DMS114 treated with DMSO at 0.1 percent for 48 hours (cell line): ENCODE results near the gene TMEM150A.
A peak's percentile ranks its signal among the peaks of the same experiment; 100 is the strongest.
"Not testable (repeated sequence)": the region's sequence is repeated elsewhere in the genome, so short reads cannot be mapped to it uniquely, and the experiment has no call there.

Experiments used
- DNase-seq: peaks from one replicate; lab custom pipeline; 2025; ENCODE audit not compliant: unreplicated experiment; lab: John Stamatoyannopoulos, UW

The TMEM150A gene

GRCh38 chr2:85577386-85578242 lies 24.9 kb downstream of the TMEM150A start, which contains the start of gene VAMP8:
VAMP8 (plus strand) TSS chr2:85577586; CDS start chr2:85577647, 61 bp downstream.
- DNase-seq, result no peak

DNA sequence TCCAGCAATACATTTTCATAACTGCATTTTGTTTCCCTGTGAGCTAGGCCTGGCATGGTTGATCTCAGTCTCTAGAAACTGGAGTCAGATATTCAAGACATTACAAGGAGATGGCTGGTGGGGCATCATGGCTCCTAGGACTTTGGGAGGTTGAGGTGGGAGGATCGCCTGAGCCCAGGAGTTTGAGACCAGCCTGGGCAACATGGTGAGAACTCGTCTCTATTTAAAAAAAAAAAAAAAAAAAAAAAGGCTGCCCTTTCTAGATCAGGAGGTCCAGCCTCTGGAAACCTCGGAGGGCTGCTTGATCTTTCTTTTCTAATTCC lies 25.5 kb downstream of the TMEM150A start:
- DNase-seq, result no peak

DNA sequence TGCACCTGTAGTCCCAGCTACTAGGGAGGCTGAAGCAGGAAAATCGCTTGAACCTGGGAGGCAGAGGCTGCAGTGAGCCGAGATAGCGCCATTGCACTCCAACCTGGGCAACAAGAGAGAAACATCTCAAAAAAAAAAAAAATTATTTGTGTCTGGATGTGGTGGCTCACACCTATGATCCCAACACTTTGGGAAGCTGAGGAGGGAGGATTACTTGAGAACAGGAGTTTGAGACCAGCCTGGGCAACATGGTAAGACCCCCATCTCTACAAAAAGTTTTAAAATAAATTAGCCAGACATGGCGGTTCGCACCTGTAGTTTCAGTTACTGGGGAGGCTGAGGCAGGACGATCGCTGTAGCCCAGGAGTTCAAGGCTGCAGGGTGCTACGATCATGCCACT lies 26.8 kb downstream of the TMEM150A start:
- DNase-seq, result no peak

DNA sequence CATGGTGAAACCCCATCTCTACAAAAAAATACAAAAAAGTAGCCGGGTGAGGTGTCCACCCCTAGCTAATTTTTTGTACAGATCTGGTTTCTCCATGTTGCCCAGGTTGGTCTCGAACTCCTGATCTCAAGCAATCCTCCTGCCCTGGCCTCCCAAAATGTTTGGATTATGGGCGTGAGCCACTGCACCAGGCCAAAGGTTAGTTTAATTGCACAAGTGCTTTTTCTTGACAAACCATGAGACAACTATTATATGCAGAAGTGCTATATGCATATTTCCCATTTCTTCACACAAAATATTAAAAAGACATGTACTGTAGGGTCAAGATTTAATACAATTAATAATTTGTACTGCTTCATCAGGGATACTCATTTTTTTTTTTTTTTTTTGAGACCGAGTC lies 36.2 kb downstream of the TMEM150A start:
- DNase-seq, result no peak

GRCh38 chr2:85564144-85564563 lies 38.3 kb downstream of the TMEM150A start:
- no peak for DNase-seq

DNA sequence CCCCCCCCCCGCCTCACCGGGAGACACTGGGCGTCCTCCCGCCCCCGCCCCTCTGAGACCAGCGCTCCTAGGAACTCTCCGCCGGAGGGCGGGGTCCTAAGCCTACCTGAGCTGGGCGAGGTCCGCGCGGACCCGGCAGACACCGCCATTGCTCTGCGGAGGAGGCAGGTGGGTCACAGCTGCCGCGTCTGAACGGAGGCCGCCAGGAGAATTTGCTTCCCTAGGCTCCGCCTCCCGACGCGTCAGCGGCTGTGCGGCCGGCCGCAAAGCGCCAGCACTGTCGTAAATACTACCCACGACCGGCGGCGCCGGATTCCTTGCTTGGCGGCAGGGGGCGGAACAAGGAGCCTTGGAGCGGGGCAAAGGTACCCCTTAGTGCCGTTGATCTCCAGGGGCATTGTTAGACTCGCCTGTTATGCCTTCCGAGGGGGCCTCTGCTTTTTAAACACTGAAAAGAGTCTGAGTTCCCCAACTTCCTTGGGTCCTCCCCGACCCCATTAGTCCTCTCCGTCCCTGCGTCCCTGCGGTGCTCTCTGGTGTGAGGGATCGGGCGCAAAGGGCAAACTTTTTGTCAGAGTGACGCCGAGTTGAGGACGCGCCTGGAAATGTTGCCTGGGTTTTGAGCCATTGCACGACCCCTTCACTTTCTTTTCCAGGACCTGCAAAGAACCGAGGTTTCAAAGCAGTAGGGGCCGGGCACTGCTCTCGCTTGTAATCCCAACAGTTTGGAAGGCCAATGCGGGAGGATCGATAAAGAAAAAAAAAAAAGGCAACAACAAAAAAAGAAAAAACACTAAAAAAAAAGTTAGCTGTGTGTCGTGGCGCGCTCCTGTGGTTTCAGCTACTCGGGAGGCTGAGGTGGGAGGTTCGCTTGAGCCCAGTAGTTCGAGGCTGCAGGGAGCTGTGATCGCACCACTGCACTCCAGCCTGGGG lies 41.0 kb downstream of the TMEM150A start, which contains the start of gene GGCX:
Gene GGCX (minus strand): TSS at position 214 of the 933 bp plus-strand sequence. CDS start 65 bp downstream, at position 149.
- peak; percentile 92 for DNase-seq

DNA sequence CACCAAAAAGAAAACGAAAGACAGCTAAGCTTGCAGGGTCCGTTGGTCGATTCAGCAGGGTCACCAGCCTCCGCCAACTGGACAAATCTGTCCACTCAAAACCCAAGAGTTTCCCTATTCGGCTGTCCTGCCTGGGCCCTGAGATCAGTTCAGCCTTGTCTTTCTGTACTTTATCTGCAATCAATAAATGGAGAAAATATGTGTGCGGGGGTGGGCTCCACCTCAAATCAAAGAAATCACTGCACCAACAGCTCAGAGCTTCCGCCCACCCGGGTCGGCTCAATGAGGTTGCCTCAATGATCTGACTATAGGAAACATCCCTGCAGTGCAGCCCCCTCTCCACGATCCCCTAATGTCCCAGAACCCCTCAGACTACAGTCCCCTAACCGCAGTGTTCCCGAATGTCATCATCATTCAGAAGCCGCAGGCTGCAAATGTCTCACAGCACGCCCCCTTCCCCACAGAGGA lies 41.7 kb downstream of the TMEM150A start:
- no peak for DNase-seq

- DNase-seq, result not testable (repeated sequence)
Measured at GRCh38 chr2:85560403-85560726, 42.1 kb downstream of the TMEM150A start.

DNA sequence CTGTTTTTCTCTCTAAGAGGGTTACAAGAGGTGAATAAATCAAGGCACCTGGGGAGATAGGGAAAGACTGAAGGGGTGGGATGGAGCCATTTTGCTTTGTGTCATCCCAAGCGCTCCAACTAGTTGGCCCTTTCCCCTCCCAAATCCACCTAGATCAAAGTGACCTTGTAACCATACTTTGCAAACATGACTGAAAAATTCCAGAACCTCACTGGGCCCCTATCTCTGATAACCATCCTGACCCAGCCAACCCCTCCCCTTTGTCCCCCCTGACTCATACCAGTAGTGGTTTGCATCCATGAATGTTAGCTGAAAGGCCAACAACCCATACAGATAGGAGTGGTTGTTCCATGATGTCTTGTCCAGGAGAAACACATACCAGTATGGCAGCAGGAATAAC lies 44.3 kb downstream of the TMEM150A start:
- DNase-seq, result no peak

GRCh38 chr2:85557130-85557529 lies 45.4 kb downstream of the TMEM150A start:
- DNase-seq, result no peak

GRCh38 chr2:85554980-85555612 lies 47.4 kb downstream of the TMEM150A start:
- no peak for DNase-seq

DNA sequence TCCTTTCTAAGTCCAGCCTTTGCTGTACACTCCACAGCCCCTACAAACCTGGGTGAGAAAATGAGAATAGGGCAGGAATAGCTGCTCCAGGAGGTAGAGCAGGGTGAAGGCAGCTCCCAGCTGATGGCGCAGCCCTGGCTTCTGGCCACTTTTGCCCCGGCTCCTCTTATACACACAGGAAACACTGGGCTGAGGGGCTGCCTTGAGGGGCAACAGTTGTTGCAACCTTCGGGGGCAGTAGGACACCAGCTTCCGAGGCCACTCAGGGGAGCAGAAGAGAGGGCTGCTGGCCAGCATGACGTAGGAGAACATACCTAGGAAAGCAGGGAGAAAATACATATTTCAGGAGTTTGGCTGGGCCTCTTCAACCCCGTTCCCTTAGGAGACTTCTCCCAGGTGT lies 49.3 kb downstream of the TMEM150A start:
- no peak for DNase-seq

DNA sequence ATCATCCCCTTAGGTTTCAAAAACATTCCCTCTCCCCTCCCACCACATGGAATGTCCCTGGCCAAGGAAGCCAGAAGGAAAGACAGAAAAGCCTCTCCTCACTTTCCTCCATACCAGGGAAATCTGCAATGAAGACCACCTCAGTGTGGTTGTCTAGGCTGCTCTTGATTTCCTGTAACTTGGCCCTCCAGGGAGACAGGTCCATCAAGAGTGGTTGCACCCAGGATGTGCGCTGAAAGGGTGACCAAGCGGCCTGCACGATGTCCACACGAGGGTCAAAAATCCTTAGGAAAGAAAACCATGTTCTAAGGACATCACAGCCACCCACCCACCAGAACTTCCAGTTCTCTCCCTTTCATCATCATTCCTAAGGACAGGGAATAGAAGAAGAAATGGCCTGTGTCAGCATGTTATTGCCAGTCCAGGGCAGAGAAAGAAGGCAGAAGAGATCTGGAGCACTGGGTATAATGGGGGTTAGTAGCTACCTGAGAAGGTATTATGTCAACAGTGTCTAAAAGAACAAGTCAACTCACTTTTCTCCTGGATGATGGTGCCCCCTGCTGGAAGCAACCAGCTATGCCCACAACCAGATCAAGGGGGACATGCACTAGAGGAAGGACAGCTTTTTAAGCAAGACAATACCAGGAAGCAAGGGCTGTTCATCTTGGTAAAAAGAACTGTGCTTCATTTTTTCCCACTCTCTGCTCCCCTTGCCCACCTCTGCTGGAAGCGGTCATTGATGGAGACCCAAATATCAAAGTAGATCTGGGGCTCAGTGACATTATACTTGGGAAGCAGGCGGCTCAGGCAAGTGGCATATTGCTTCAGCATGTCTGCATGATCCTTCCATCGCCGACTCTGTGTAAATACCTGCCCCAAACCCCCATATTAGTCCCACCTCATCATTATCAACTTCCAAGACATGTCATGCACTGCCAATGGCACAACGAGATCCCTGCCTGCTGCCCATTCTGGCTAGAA lies 50.5 kb downstream of the TMEM150A start:
- peak; percentile 58 for DNase-seq

DNA sequence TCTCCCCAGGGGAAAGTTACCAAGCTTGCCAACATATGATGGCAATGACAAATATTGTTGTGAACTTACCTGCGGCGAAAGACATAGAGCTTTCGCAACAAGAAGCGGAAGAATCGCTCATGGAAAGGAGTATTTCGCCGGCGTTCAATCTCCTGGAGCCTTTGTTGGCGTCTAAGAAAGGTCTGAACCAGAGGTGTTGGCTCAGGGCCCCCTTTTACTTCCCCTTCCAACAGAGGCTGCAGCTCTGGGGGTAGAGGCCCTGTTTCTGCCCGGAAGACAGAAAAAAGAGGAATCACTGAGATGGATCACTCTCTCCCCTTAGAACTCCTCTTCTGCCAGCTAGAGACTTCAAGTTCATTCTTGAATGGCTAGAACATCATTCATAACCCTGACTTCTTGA lies 52.0 kb downstream of the TMEM150A start:
- no peak for DNase-seq

DNA sequence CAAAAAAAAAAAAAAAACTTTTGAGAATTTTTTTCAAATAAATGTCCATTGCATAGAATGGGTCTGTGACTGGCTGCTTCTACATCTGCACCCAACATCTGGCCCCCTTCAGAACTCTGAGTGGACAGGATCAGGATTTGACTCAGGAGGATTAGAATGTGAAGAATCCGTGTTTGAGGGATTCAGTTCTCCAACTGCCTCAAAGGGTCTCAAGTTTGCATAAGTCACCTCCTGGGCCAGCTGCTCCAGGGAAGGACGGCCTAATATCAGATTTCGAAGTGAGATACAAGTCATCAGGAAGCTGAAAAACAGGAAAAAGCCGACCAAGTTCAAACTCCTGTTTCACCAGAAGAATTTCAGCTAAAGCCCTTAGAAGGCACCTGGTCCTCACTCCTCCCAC lies 52.7 kb downstream of the TMEM150A start:
- no peak for DNase-seq

DNA sequence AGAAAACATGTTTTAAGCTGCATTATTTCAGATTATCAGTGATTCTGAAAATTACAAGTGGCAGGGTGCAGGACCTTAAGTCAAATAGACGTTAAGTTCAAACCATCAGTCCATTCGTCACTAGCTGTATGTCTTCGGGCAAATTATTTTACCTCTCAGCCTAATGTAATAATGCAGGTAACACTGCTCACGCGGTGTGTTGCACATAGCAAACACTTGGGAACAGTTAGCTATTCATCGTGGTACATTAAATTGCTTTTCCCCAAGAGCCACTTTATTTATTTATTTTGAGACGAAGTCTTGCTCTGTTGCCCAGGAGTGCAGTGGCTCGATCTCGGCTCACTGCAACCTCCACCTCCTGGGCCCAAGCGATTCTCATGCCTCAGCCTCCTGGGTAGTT lies 53.4 kb downstream of the TMEM150A start:
- no peak for DNase-seq

GRCh38 chr2:85548608-85548900 lies 53.9 kb downstream of the TMEM150A start:
- DNase-seq, result no peak
